ELR (cell line): ENCODE data around the gene NDNF.

ENCODE experiments used
- DNase-seq: peaks from one replicate; pipeline ENCODE4 v3.0.0-alpha.2; 2015; ENCODE audit warnings: low read depth

Gene NDNF

GRCh38 chr4:121072224-121073003, at the start of gene NDNF:
Gene NDNF, minus strand, starts transcription at chr4:121072535. Its CDS starts 26,698 bp downstream, at chr4:121045837.
- peak; percentile 41 for DNase-seq

- DNase-seq: no peak
Measured at GRCh38 chr4:121119715-121120114, 47.4 kb upstream of the NDNF start.

- no peak for DNase-seq
Measured at GRCh38 chr4:121118344-121118743, 46.0 kb upstream of the NDNF start.

- DNase-seq: no peak
Measured at GRCh38 chr4:121114756-121115155, 42.4 kb upstream of the NDNF start.

GRCh38 chr4:121112530-121112929, 40.2 kb upstream of the NDNF start:
- DNase-seq: peak; percentile 11

- no peak for DNase-seq
Measured at GRCh38 chr4:121108557-121108956, 36.2 kb upstream of the NDNF start.

GRCh38 chr4:121107507-121107906, 35.2 kb upstream of the NDNF start:
- DNase-seq: no peak

GRCh38 chr4:121100093-121100775, 27.9 kb upstream of the NDNF start:
- no peak for DNase-seq

- no peak for DNase-seq
Measured at GRCh38 chr4:121098266-121098665, 25.9 kb upstream of the NDNF start.

GRCh38 chr4:121096629-121097028, 24.3 kb upstream of the NDNF start:
- DNase-seq: peak; percentile 53

GRCh38 chr4:121096191-121096590, 23.9 kb upstream of the NDNF start:
- DNase-seq: no peak

GRCh38 chr4:121094297-121094966, 22.1 kb upstream of the NDNF start:
- no peak for DNase-seq

- DNase-seq: no peak
Measured at GRCh38 chr4:121093261-121093660, 20.9 kb upstream of the NDNF start.

- no peak for DNase-seq
Measured at GRCh38 chr4:121091941-121092340, 19.6 kb upstream of the NDNF start.

GRCh38 chr4:121088867-121089266, 16.5 kb upstream of the NDNF start:
- no peak for DNase-seq

- DNase-seq: no peak
Measured at GRCh38 chr4:121079376-121079775, 7.0 kb upstream of the NDNF start.

GRCh38 chr4:121077496-121077895, 5.2 kb upstream of the NDNF start:
- no peak for DNase-seq

- peak; percentile 5 for DNase-seq
Measured at GRCh38 chr4:121076416-121076815, 4.1 kb upstream of the NDNF start.

- DNase-seq: no peak
Measured at GRCh38 chr4:121073672-121074381, 1.5 kb upstream of the NDNF start.

GRCh38 chr4:121073004-121073435, 685 bp upstream of the NDNF start:
- no peak for DNase-seq

GRCh38 chr4:121071640-121072223, 603 bp downstream of the NDNF start:
- no peak for DNase-seq
